Stimulated activated memory B cell treated with anti-CD40 and anti-IgM and Interleukin-4, amounts not matched to agents 10 μg/mL and 1 μg/mL and 100 μg/mL, for 72 hours (primary cell): Measurements from ENCODE around the gene LANCL1.
"Not testable (repeated sequence)": the region's sequence is repeated elsewhere in the genome, so short reads cannot be mapped to it uniquely, and the experiment has no call there.

Experiments used
- ATAC-seq: fragments of 150-1000 bp; cut with Tn5 transposase; 2 replicates; pipeline ENCODE4 v1.10.0; 2021
- H3K27ac Mint-ChIP-seq: one replicate; pipeline ENCODE4 v1.8.0; 2022; ENCODE audit warnings: mild to moderate bottlenecking, mixed read lengths
- H3K27me3 Mint-ChIP-seq: one replicate; pipeline ENCODE4 v1.8.0; 2022; ENCODE audit warnings: mixed read lengths
- H3K36me3 Mint-ChIP-seq: one replicate; pipeline ENCODE4 v1.8.0; 2022; ENCODE audit warnings: mixed read lengths
- H3K4me1 Mint-ChIP-seq: one replicate; pipeline ENCODE4 v1.8.0; 2022; ENCODE audit warnings: mixed read lengths
- H3K4me3 Mint-ChIP-seq: one replicate; pipeline ENCODE4 v1.8.0; 2022; ENCODE audit warnings: mild to moderate bottlenecking, moderate library complexity, mixed read lengths
- H3K9me3 Mint-ChIP-seq: one replicate; pipeline ENCODE4 v1.8.0; 2022; ENCODE audit warnings: mixed read lengths

Gene LANCL1

DNA sequence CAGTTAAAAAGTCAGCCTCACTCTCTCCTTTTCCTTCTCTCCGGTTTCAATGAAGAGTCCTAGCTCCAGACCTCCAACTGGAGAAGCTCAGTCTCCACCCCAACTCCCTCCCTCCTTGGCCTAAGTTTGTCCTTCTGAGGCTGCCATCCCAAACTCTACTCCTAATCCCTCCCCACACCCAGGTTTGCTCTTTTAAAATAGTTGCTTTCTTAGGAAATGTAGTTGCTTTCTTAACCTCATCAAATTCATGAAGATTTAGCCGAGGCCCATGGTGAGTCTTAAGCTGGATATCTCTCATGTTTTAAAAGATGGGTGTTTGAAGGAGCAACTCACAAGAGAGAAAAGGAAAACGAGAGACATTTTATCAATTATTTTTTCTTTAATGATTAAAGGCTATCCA lies 937 bp upstream of the LANCL1 start:
- ATAC-seq: no peak
- Mint-ChIP-seq H3K27me3 (no peaks in the 10 kb centered on the region), H3K9me3 (no peaks in the 10 kb centered on the region), H3K27ac (peak overlapping the region; percentile 96), H3K4me3 (peak overlapping the region; percentile 97), H3K36me3 (no peaks in the 10 kb centered on the region), H3K4me1 (peaks cover 39% of the 10 kb centered on the region)

DNA sequence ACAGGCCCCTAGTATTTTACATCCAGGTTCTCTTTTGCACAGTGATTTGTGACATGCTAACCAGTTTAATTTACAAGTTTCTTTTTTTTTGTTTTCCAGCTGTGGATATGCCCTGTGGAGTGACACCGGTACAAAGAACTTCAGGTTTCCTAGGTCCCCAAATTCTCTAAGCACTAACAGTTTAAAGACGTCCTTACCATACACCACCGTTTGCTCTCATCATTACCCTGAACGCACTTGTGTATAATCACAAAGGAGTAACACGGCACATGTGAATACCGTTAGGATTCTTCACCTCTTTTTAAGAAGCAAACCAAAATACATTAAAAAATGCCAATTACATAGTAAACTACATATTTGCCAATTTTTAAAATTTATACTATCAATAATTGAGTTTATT lies 853 bp downstream of the LANCL1 start:
- Mint-ChIP-seq H3K4me1 (peaks cover 39% of the 10 kb centered on the region), H3K27ac (peak overlapping the region; percentile 96), H3K27me3 (no peaks in the 10 kb centered on the region), H3K36me3 (peaks cover 13% of the 10 kb centered on the region), H3K4me3 (peak overlapping the region; percentile 60), H3K9me3 (no peaks in the 10 kb centered on the region)
- no peak for ATAC-seq

DNA sequence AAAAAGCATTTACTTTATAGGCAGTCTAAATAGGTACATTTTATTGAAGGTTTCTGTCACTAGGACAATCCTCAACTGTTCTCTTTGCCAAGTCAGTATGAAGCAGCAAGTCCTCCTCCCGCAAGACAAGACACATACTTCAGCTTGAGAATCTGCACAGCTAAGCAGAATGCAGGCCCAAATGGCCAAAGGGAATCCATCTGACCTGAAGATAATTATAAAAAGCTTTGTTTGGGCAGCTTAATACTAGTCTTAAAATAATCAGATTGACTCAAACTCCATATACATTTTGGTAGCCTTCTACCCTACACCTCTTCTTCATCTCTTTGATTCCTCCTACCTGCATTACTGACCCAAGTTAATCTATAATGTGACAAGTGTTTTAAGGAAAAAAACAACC lies 1.8 kb downstream of the LANCL1 start:
- ATAC-seq: no peak
- Mint-ChIP-seq H3K4me3 (no peak overlapping the region), H3K9me3 (no peaks in the 10 kb centered on the region), H3K27ac (peak overlapping the region; percentile 96), H3K36me3 (peaks cover 13% of the 10 kb centered on the region), H3K4me1 (peaks cover 31% of the 10 kb centered on the region), H3K27me3 (no peaks in the 10 kb centered on the region)

DNA sequence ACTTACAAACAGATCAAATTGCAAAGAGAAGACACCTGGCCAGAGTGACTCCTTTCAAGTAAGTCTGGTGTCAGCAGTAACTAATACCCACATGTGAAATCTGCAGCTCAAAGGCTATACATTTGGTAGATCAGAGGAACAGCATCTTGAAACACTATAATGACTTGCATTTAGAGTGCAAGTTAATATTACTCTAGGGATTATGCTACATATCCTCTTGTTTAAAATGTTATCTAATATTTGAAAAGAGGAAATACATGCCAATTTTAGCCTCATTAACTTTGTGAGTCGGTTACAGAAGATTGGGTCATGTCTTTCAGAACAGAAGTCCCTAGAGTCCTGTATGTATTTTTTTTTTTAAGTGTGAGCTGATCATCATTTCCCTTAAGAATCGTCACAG lies 15.2 kb downstream of the LANCL1 start:
- H3K4me3 Mint-ChIP-seq: no peak overlapping the region
- H3K9me3 Mint-ChIP-seq: no peaks in the 10 kb centered on the region
- H3K27ac Mint-ChIP-seq: peak overlapping the region; percentile 32
- H3K4me1 Mint-ChIP-seq: peaks cover 41% of the 10 kb centered on the region
- H3K27me3 Mint-ChIP-seq: no peaks in the 10 kb centered on the region
- peaks cover 31% of the 10 kb centered on the region for H3K36me3 Mint-ChIP-seq
- ATAC-seq: peak; percentile 79

DNA sequence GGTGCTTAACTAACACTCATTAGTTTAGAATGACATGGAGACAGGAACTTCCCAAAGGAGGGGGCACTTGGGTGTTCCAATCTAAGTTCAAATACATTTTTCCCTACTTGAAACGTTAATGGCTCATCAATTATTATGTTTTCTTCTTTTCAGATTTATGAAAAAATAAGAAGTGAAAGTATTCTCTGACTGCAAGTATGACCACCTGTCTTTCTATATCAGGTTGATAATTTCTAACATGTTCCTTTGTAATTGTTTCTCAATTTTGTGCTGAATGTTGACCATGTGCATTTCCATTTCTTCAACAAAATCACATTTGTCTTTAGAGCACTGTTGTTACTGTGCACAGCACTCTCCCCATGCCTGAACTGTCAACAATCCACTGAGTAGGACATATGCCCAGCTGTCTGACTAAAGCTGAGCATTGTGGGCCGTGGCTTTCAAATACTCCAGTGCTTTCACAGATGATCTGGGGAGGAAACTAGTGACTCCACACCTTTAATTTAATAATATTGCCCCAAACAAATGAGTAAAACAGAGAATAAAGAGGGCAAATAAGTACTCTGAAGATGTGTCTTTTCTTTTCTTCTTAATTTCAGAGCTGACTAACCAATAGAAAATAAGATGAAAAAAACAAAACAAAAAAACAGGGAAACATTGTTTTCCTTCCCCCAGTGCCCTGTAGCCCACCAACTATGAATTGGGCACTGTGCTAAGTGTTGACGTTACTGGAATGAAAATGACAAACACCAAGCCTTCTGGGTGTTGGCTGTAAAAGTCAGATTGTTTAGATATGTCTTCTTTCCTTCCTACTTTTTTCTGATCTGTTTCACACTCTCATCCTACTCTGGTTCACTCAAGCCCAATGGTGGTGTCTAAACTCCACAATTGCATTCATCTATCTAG lies 16.0 kb downstream of the LANCL1 start:
- H3K27me3 Mint-ChIP-seq: no peaks in the 10 kb centered on the region
- H3K9me3 Mint-ChIP-seq: no peaks in the 10 kb centered on the region
- H3K36me3 Mint-ChIP-seq: peaks cover 26% of the 10 kb centered on the region
- H3K4me3 Mint-ChIP-seq: no peak overlapping the region
- peak overlapping the region; percentile 11 for H3K27ac Mint-ChIP-seq
- peaks cover 41% of the 10 kb centered on the region for H3K4me1 Mint-ChIP-seq
- peak; percentile 41 for ATAC-seq

DNA sequence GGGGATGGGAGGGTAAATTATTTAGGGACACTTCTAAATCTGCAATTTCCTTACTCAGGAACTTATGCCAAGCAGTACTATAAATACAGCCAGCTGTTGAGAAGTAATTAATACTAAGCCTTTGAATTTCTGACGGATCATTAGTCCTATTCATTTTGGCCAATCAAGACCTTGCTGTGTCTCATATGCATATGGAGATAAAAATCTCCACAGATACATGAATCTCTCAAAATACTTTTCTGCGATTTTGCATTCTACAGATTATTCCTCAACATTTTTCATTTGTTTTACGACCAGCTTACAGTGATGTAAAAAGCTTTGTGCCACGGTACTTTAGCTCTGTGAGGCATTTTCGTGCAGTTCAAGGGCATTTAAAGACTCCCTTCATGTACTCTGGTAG lies 16.7 kb downstream of the LANCL1 start:
- no peak overlapping the region for H3K4me3 Mint-ChIP-seq
- H3K27me3 Mint-ChIP-seq: no peaks in the 10 kb centered on the region
- ATAC-seq: no peak
- H3K9me3 Mint-ChIP-seq: no peaks in the 10 kb centered on the region
- peaks cover 41% of the 10 kb centered on the region for H3K4me1 Mint-ChIP-seq
- H3K27ac Mint-ChIP-seq: peak overlapping the region; percentile 11
- H3K36me3 Mint-ChIP-seq: peaks cover 24% of the 10 kb centered on the region

DNA sequence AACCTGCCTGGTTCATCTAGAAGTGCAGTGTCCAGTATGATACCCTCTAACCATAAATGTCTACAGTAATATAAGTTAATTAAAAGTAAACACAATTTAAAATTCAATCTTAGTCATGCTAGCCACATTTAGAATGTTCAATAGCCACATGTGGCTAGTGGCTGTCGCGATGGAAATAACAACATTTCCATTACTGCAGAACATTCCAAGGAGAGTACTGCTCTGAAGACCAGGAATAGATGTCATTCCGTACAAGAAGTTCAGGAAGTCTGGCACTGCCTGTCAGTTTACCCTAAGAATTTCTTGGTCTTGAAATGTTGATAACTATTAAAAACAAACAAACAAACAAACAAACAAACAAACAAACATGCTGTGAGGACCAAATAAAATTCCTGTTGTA lies 17.2 kb downstream of the LANCL1 start:
- no peaks in the 10 kb centered on the region for H3K27me3 Mint-ChIP-seq
- no peak overlapping the region for H3K4me3 Mint-ChIP-seq
- no peak overlapping the region for H3K27ac Mint-ChIP-seq
- peaks cover 41% of the 10 kb centered on the region for H3K4me1 Mint-ChIP-seq
- no peaks in the 10 kb centered on the region for H3K9me3 Mint-ChIP-seq
- peaks cover 28% of the 10 kb centered on the region for H3K36me3 Mint-ChIP-seq
- ATAC-seq: no peak

DNA sequence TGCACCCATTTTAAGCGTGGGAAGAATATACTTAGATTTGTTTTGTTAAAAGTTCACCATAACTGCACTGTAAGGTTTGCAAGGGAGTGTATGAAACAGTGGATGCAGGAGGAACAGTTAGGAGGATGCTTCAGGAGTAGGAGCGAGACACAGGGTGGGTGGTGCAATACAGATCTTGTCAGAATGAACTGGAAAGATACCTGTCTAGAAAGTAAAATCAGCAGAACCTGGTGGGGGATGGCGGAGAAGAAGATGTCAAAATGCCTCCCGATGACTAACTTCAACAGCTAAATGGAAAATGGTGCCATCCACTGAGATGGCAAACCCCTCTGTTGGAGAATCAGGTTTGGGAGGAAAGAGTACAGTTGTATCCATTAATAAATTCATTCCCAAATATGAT lies 18.2 kb downstream of the LANCL1 start:
- H3K4me3 Mint-ChIP-seq: no peak overlapping the region
- no peaks in the 10 kb centered on the region for H3K9me3 Mint-ChIP-seq
- no peak for ATAC-seq
- peaks cover 41% of the 10 kb centered on the region for H3K4me1 Mint-ChIP-seq
- no peak overlapping the region for H3K27ac Mint-ChIP-seq
- H3K36me3 Mint-ChIP-seq: peaks cover 38% of the 10 kb centered on the region
- no peaks in the 10 kb centered on the region for H3K27me3 Mint-ChIP-seq

DNA sequence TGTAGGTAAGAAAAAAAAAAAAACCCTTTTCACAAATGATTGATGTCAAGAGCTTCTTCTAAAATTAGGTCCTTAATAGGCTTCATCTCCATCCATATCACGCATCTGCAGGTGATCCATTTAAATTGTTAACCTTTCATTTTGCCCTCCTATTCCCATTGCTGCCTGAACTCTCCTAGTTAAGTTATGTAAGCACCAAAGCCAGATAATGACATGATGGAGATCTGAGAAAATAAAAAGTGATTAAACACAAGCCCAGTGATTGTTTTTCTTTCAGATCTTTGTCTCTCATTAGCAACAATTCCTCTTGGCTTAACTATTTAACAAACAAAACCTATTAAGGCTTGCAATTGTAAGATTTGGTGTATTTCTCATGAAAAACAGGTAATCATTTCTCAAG lies 20.0 kb downstream of the LANCL1 start:
- no peaks in the 10 kb centered on the region for H3K9me3 Mint-ChIP-seq
- no peaks in the 10 kb centered on the region for H3K27me3 Mint-ChIP-seq
- no peak for ATAC-seq
- no peak overlapping the region for H3K4me3 Mint-ChIP-seq
- H3K4me1 Mint-ChIP-seq: peaks cover 25% of the 10 kb centered on the region
- H3K36me3 Mint-ChIP-seq: peaks cover 52% of the 10 kb centered on the region
- H3K27ac Mint-ChIP-seq: no peak overlapping the region

DNA sequence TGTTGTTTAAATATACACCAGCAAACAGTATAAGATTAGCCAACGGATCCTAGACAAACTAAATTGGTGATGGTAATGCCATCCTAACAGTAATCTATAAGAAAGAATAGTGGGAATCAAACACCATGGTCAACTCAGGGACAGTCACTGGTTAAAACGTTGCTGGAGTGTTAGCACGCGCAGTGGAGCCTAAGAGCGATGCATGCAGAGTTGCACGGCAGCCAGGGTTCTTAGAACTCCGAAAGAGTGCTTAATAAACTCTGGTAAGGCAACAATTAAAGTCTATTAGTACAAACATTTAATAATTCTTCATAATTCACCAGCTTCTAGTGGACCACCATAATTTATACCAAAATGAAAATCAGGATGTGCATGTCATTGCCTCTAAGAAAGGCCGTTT lies 22.2 kb downstream of the LANCL1 start:
- no peaks in the 10 kb centered on the region for H3K27me3 Mint-ChIP-seq
- H3K4me3 Mint-ChIP-seq: no peak overlapping the region
- peaks cover 74% of the 10 kb centered on the region for H3K36me3 Mint-ChIP-seq
- H3K27ac Mint-ChIP-seq: no peak overlapping the region
- no peak for ATAC-seq
- H3K9me3 Mint-ChIP-seq: no peaks in the 10 kb centered on the region
- H3K4me1 Mint-ChIP-seq: peaks cover 17% of the 10 kb centered on the region

DNA sequence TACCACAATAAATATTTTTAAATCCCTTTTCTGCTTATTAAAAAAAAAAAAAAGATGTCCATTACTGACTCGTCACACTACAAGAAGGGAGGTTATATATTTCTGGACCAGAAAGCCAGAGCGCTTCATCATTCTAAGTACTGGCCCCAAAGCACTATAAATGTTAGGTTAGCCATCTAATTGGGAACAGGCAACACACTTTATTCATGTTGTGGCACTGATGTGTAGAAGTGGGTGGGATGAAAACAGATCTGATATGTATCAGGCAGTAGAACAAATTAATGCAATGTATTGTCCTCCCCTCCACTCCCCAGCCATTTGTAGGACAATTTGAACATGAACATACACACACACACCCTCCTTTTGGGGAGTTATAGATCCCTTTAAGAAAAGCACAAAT lies 24.4 kb downstream of the LANCL1 start:
- Mint-ChIP-seq H3K27ac (no peak overlapping the region), H3K4me3 (no peak overlapping the region), H3K9me3 (peaks cover 15% of the 10 kb centered on the region), H3K36me3 (peaks cover 86% of the 10 kb centered on the region), H3K4me1 (peaks cover 13% of the 10 kb centered on the region), H3K27me3 (no peaks in the 10 kb centered on the region)
- no peak for ATAC-seq

DNA sequence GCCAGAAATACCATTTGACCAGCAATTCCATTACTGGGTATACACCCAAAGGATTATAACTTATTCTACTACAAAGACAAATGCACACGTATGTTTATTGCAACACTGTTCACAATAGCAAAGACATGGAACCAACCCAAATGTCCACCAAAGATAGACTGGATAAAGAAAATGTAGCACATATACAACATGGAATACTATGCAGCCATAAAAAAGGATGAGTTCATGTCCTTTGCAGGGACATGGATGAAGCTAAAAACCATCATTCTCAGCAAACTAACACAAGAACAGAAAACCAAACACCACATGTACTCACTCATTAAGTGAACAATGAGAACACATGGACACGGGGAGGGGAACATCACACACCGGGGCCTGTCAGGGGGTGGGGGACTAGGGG lies 25.6 kb downstream of the LANCL1 start:
- H3K4me3 Mint-ChIP-seq, H3K27me3 Mint-ChIP-seq, H3K27ac Mint-ChIP-seq, ATAC-seq: not testable (repeated sequence)
- Mint-ChIP-seq H3K36me3 (peaks cover 90% of the 10 kb centered on the region), H3K9me3 (peaks cover 20% of the 10 kb centered on the region), H3K4me1 (peaks cover 13% of the 10 kb centered on the region)

DNA sequence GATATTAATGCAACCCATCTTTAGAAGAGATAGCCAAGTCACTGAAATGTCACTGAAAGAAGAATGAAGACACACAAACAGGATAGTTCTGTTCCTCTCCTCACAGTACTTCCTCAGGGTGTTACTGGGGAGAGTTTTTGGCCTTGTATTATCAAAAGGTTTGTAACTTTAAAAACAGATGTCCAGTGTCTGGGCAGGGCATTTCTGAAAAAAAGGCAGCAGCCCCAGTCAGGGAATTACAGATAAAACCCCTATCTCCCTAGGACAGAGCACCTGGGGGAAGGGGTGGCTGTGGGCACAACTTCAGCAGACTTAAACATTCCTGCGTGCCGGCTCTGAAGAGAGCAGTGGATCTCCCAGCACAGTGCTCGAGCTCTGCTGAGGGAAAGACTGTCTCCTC lies 30.8 kb downstream of the LANCL1 start:
- H3K36me3 Mint-ChIP-seq: peaks cover 66% of the 10 kb centered on the region
- no peak for ATAC-seq
- no peak overlapping the region for H3K27ac Mint-ChIP-seq
- no peak overlapping the region for H3K4me3 Mint-ChIP-seq
- H3K4me1 Mint-ChIP-seq: peaks cover 19% of the 10 kb centered on the region
- no peaks in the 10 kb centered on the region for H3K27me3 Mint-ChIP-seq
- peaks cover 20% of the 10 kb centered on the region for H3K9me3 Mint-ChIP-seq

DNA sequence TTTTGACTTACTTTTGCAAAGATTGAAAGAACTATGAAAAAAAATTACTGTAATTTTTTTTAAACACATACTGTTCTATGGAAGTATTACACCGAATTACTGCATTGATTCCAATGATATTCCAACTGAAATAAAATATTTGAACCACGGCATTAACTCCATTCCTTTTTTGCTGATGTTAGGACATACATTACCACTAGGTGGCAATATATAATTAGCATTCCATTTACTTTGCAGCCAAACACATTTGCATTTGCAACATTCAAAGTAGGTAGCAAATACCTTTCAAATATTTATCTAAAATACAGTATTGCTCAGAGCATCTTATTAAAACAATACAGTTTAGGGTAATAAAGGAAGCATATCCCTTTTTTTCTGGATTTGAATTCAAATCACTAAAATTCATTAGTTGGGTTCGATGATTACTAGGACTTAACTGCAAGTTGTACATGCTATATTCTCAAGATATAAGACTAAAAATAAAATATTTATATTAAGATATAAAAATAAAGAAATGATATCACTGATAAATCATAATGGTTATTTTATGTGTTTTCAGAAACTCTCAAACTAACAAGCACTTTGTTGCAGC lies 31.3 kb downstream of the LANCL1 start:
- Mint-ChIP-seq H3K9me3 (peaks cover 20% of the 10 kb centered on the region), H3K27ac (no peak overlapping the region), H3K4me1 (peaks cover 16% of the 10 kb centered on the region), H3K27me3 (no peaks in the 10 kb centered on the region), H3K36me3 (peaks cover 61% of the 10 kb centered on the region), H3K4me3 (no peak overlapping the region)
- no peak for ATAC-seq

DNA sequence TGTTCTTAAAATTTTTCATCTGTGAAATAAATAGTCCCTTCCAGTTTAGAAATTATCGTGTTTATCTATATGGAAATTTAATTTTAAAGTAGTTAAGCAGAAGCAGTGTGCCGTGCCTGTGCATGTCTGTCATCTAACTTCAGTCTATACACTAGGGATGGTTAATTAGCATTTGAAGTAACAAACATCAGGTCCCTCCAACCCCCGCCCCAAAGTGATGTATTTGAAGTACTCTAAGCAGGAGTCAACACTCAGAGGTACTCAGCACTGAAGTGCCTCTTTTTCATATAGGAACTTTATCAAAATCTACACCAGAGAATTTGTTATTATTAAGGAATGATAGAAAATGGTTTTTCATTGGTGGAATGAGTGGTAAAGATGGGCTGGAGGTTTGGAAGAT lies 33.0 kb downstream of the LANCL1 start:
- H3K4me3 Mint-ChIP-seq: no peak overlapping the region
- H3K27ac Mint-ChIP-seq: no peak overlapping the region

DNA sequence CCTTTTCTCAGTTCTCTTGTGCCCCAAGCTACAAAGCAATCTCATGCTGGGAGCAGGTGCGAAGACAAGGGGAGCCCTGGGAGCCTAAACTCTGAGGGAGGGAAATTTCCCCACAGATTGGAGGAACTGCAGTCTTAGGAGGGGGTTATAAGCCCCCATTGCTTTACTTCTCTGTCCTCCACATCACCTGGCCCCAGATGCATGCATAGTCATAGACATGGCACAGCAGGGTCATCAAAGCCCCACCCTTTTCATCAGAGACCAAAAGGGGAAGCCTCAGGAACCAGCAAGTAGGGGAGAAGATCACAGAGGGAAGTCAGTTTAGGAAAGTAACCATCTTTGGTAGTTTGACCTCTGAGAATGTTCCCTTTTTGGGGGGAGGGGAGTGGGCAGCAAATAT lies 33.7 kb downstream of the LANCL1 start:
- peak overlapping the region; percentile 42 for H3K27ac Mint-ChIP-seq
- no peak for ATAC-seq

More for the DNA sequence above, 33.0 kb downstream of the LANCL1 start:
- Mint-ChIP-seq H3K36me3 (peaks cover 60% of the 10 kb centered on the region), H3K9me3 (peaks cover 15% of the 10 kb centered on the region), H3K27me3 (no peaks in the 10 kb centered on the region), H3K4me1 (peaks cover 5% of the 10 kb centered on the region)
- no peak for ATAC-seq

More for the DNA sequence above, 33.7 kb downstream of the LANCL1 start:
- no peaks in the 10 kb centered on the region for H3K27me3 Mint-ChIP-seq
- H3K4me1 Mint-ChIP-seq: peaks cover 5% of the 10 kb centered on the region
- peaks cover 56% of the 10 kb centered on the region for H3K36me3 Mint-ChIP-seq
- peaks cover 8% of the 10 kb centered on the region for H3K9me3 Mint-ChIP-seq
- no peak overlapping the region for H3K4me3 Mint-ChIP-seq
